Astrocyte of the cerebellum (primary cell): ENCODE results near the gene OLIG1.

Experiments
- DNase-seq: peaks from one replicate; pipeline ENCODE4 v3.0.0-alpha.2; 2011; ENCODE audit warnings: low read depth
- H3K4me3 ChIP-seq: 2 replicates; pipeline ENCODE4 v1.5.1; 2011; ENCODE audit warnings: mild to moderate bottlenecking, low read depth, low read length, moderate library complexity
- CTCF ChIP-seq: IDR thresholded peaks from 2 replicates; pipeline ENCODE4 v1.5.1; 2012; ENCODE audit warnings: low read length, low read depth, moderate library complexity, mild to moderate bottlenecking; ENCODE audit errors: missing control alignments
- in situ Hi-C: cut with HindIII; loops from 2 replicates; pipeline ENCODE4 v1.10.0; 2017; ENCODE audit warnings: low sequenced_read_pairs

Gene OLIG1

GRCh38 chr21:33069994-33070743 is at the start of gene OLIG1:
OLIG1 (plus strand) TSS chr21:33070141; CDS start chr21:33070247, 106 bp downstream.
- DNase-seq: no peak
- in situ Hi-C loops: no loop called here

GRCh38 chr21:33020558-33021100 is 49.3 kb upstream of the OLIG1 start:
- in situ Hi-C loops: no loop called here
- no peak overlapping the region for H3K4me3 ChIP-seq
- no peak for TF ChIP-seq CTCF
- DNase-seq: no peak

More at GRCh38 chr21:33069994-33070743, at the start of gene OLIG1:
- no peak within 1 kb of the TSS for H3K4me3 ChIP-seq
- no peak for TF ChIP-seq CTCF

- in situ Hi-C loops: no loop called here
- no peak overlapping the region for H3K4me3 ChIP-seq
- TF ChIP-seq CTCF: no peak
- no peak for DNase-seq
Observed at GRCh38 chr21:33021150-33021549, 48.8 kb upstream of the OLIG1 start.

GRCh38 chr21:33021667-33022066 is 48.3 kb upstream of the OLIG1 start:
- H3K4me3 ChIP-seq: no peak overlapping the region
- DNase-seq: no peak
- no peak for TF ChIP-seq CTCF
- in situ Hi-C loops: no loop called here

- DNase-seq: no peak
- no peak for TF ChIP-seq CTCF
- in situ Hi-C loops: no loop called here
- H3K4me3 ChIP-seq: no peak overlapping the region
Observed at GRCh38 chr21:33022489-33022827, 47.5 kb upstream of the OLIG1 start.

GRCh38 chr21:33022828-33023573 is 46.9 kb upstream of the OLIG1 start:
- DNase-seq: no peak
- in situ Hi-C loops: no loop called here
- no peak overlapping the region for H3K4me3 ChIP-seq
- no peak for TF ChIP-seq CTCF
